Urothelium cell line (cell line): ENCODE data around the gene NEGR1.
A peak's percentile ranks its signal among the peaks of the same experiment; 100 is the strongest.

Experiments used
- DNase-seq: peaks from one replicate; pipeline ENCODE4 v3.0.0; 2011; ENCODE audit warnings: low spot score, mixed read lengths
- FAIRE-seq: peaks from 2 replicates; lab custom pipeline; 2011; peaks lifted over from hg19 to GRCh38; lab: Jason Lieb, UNC

Gene NEGR1

GRCh38 chr1:71788113-71788512 is 494.2 kb downstream of the NEGR1 start:
- FAIRE-seq: no peak
- DNase-seq: no peak

DNA sequence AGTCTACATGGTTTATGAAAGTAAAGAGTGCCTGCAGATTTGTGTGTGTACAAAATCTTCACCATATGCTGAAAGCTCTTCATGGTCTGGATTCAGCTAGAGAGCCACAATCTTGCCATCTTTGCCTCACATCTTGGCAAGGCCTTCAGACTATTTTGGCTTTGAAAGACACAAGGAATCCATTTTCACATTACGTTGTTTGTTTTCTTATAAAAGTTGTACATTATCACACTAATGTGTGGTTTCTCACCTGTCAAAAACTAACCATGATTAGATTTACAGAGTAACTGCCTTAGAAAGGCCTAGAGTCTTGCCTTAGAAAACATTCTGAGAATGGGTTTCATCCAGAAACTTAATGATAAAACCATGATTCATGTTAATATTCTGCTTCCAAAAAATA is 494.6 kb downstream of the NEGR1 start:
- no peak for DNase-seq
- no peak for FAIRE-seq

DNA sequence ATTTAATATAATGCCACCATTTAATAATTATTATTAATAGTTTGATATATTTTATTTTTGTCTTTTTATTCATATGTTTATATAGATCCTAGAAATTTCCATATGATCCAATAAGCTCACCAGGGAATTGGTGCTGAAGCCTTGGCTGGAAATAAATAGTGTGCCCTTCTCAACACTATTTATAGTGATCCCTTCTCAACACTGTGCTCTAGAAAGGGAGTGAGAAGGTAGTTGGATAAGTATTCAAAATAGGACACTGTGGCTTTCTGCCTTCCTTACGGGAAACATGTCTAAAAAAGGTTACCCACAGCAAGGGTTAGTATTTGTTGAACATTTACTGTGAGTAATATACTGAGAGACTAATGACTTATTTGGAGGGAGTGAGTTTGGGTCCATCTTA is 496.1 kb downstream of the NEGR1 start:
- DNase-seq: no peak
- FAIRE-seq: no peak

DNA sequence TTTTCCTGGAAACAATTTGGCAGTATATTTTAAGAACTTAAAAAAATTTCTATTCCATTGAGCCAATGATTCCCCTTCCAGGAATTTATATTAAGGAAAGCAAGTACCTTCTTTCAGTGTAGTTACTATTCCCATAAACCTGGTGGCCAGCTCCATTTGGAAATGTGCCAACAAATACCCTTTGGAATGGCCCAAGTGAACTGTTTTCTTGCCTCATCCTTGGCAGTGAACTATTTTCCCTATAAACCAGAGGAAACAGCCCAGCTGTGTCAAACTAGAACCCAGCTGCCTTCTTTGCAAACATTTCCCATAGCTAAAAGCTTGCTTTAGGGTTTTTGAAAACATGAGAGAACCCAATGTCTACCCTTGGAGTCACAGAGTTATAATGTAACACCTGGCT is 496.9 kb downstream of the NEGR1 start:
- FAIRE-seq: no peak
- DNase-seq: no peak

- FAIRE-seq: no peak
- no peak for DNase-seq
These were observed 497.3 kb downstream of the NEGR1 start for GRCh38 chr1:71785000-71785399.

GRCh38 chr1:71784241-71784640 is 498.1 kb downstream of the NEGR1 start:
- FAIRE-seq: no peak
- DNase-seq: no peak

DNA sequence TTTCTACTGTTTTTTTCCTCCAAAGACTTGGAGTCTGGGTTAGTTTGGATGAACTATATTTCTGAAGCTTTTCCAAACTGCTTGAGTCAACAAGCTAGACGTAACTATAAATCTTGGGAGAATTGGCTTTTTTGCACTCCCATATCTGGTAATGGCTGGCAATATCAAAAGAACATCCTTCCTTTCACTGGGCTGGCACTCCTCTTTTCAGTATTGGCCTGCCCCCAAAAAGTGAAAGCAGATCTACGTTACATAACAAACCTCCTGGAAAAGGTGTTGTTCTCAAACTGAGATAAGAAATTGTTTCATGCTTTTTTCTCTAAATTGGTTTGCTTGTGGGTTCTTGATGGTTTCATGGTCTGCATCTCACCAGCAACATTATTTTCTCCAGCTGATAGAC is 499.3 kb downstream of the NEGR1 start:
- DNase-seq (no peak), FAIRE-seq (no peak)

DNA sequence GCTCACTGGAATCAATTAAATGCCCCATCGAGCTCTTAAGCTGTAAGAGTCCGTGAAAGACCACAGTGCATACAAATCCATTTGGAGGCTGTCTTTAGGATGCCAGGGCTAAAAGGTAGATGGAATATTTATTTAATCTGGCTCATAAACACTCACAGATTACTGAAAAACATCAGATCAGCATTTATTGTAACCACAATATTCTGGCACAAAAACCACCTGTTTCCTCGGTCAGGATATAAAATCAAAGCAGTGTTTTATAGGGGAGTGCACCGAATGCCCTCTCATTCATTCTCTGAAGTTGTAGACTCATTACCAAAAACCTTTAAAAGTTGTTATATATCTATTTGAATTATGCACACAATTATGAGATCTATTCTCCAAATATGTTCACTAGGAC is 500.9 kb downstream of the NEGR1 start:
- DNase-seq (no peak), FAIRE-seq (no peak)

DNA sequence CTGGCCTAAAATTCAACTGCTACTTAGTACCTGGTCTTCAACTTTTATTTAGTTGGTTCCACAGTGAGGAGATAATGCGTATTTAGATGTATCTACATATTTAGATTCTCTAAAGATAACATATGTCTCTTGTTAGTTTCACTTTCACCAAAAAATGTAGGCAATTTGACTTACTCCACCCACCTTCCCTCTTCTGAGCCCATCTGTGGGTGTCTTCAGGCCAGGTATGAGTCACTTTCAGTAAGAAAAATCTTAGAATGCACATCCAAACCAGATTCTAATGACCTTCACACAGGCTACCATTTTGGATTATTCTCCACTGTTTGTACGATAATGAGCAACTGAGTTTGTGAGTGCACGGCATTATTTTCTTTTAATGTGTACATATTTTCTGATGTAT is 501.7 kb downstream of the NEGR1 start:
- DNase-seq: no peak
- FAIRE-seq: no peak

DNA sequence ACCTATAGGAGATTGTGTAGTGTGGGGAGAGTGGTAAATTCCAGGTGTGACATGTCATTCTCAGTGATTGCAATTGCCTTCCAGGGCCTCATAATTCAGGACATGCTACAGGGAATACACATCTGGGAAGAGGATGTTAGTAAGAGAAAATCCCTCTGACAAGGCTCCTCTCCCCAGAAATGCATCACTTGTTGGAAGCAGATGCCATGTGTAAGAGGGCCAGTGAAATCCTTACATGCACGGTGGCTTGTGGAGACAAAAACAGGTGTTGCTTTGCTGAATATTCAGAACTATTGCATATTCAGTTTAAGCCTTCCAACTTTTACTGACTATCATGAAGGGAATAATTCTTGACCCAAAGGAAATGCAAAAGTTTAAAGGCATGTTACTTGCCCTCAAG is 503.4 kb downstream of the NEGR1 start:
- DNase-seq (no peak), FAIRE-seq (no peak)

DNA sequence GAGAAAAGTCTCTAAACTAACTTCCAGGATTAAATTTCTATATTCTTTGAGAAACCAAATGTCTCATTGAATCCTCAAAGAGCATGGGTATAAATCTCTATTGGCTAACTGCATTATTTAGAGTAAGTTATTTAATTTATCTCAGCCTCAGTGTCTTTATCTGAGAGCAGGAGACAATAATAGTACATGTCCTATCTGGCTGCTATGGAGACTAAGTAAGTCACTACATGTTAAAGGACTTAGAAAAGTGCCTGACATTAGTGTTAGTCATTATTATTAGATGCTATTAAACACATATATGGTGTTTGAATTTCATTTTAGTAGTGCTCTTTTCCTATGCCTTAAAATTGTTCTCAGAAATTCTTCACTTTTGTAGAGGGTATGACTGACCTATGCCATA is 505.2 kb downstream of the NEGR1 start:
- FAIRE-seq: no peak
- no peak for DNase-seq

DNA sequence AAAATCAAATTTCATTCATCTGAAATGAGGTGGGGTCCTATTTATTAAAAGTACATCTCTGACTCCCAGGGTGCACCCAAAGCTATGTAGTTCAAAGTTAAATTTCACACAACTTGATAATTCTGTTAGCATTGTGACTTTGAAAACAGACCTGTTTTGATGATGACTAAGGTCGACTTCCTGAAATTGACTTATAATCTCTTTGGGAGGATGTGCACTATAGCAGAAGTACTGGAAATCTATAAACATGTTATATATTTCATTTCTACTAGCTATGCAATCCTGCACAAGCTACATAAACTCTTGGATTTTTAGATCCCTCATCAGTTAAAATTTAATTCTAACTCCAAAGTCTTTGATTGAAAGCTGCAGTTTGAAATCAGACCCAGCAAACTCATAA is 507.6 kb downstream of the NEGR1 start:
- no peak for FAIRE-seq
- DNase-seq: no peak

DNA sequence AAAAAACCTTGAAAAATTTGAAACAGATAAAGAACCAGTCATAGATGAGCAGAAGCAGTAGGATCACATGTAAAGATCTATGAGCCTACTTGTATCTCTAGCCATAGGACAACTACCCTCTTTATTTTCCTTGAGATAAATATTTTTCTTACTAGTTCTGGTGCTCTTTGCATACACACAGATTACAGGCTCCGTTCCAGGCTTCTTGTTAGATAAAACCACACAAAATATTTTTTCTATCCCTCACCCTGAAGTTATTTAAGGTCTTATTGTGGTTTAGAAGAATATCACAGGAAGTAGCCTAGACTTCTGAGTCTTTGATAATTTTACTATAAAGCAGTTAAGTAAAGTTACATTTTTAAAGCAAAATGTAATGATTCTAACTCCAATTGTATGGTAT is 512.2 kb downstream of the NEGR1 start:
- DNase-seq (peak; percentile 2), FAIRE-seq (no peak)

DNA sequence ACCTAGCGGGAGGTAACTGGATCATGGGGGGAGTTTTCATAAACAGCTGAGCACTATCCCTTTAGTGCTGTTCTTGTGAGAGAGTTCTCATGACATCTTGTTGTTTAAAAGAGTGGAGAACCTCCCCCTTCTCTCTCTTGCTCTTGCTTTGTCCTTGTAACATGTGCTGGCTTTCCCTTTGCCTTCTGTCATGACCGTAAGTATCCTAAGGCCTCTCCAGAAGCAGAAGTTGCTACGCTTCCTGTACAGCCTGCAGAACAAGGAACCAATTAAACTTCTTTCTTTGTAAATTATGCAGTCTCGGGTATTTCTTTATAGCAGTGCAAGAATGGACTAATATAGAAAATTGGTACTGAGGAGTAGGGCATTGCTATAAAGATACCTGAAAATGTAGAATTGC is 515.6 kb downstream of the NEGR1 start:
- FAIRE-seq: no peak

GRCh38 chr1:71762514-71763255 is 519.7 kb downstream of the NEGR1 start:
- DNase-seq (no peak), FAIRE-seq (no peak)

More for the DNA sequence above, 515.6 kb downstream of the NEGR1 start:
- DNase-seq: no peak

GRCh38 chr1:71755441-71755840 is 526.9 kb downstream of the NEGR1 start:
- DNase-seq (no peak), FAIRE-seq (no peak)

DNA sequence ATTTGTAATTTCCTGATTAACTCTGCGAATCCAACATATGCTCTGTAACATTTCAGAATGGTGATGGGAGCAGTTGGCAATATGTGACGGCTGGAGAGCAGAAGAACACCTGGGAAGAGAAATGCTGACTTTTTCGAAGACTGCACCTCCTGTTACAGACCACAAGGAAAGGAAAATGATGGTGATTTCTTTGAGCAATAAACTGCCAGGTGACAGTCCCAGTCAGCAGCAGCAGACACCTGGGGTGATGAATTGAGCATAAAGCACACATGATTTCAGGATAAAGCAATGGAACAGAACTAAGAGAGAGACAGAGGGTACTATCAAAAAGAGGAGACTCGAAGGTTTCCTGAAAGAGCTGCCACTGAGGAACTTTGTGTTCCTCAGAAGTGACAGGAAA is 528.6 kb downstream of the NEGR1 start:
- FAIRE-seq: no peak
- no peak for DNase-seq

DNA sequence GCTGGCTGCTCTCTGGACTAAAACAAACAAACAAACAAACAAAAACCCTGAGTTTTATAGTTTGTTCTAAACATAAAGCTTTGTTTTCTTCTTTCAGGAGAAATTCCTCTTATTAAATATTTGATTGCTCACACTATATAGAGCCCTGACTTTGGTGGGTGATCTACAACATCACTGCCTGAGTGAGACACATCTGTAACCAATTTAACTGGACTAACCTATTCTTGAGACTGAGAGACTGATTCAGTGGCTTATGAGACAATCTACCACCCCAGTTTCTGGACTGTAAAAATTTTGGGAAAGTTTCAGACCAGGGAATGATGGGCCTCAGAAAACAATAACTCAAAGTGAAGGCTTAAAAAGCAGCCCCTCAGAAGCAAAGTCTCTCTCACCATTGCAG is 537.0 kb downstream of the NEGR1 start:
- DNase-seq (no peak), FAIRE-seq (no peak)

GRCh38 chr1:71743862-71744261 is 538.5 kb downstream of the NEGR1 start:
- DNase-seq: no peak
- no peak for FAIRE-seq

DNA sequence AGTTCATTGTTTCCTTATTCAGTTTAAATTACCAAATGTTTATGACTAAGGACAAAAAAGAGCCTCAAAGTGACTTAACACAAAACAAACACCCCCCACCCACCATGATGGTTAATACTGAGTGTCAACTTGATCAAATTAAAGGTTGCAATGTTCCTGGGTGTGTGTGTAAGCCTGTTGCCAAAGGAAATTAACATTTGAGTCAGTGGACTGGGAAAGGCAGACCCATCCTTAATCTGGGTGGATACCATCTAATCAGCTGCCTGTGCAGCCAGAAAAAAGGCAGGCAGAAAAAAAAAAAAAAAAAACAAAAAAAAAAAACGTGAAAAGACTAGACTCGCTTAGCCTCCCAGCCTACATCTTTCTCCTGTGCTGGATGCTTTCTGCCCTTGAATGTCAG is 543.4 kb downstream of the NEGR1 start:
- no peak for DNase-seq
- no peak for FAIRE-seq

GRCh38 chr1:71738256-71738655 is 544.1 kb downstream of the NEGR1 start:
- DNase-seq (no peak), FAIRE-seq (no peak)

DNA sequence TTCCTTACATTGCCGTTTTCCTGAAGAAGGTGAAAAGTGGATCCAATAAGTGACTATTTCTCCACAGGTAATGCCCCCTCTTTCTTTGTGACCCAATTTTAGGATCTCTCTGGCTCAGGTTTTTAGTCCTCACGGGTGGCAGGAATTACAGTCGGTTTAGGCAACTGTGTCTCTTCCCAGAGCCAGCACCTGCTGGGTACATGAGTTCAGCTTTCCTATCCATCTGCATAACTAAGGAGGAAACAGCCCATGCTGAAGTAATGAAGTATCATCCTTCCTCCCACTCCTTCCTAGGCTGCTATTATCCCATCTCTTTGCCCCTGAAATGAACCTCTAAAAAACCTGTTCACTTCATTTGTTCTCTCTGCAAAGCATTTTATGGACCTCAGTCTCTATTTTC is 544.6 kb downstream of the NEGR1 start:
- FAIRE-seq (no peak), DNase-seq (no peak)

- no peak for DNase-seq
- FAIRE-seq: no peak
These were observed 549.2 kb downstream of the NEGR1 start for GRCh38 chr1:71733121-71733520.
